ENCODE data around the gene ZHX3. TPM values are rescaled to one million over a fixed set of nuclear protein-coding genes. Genes with fewer than 3 reads are reported as not detected.

Gene ZHX3
- polyA plus RNA-seq, 3 donors, result 0.58 to 3.2 (median 1.1) TPM

DNA sequence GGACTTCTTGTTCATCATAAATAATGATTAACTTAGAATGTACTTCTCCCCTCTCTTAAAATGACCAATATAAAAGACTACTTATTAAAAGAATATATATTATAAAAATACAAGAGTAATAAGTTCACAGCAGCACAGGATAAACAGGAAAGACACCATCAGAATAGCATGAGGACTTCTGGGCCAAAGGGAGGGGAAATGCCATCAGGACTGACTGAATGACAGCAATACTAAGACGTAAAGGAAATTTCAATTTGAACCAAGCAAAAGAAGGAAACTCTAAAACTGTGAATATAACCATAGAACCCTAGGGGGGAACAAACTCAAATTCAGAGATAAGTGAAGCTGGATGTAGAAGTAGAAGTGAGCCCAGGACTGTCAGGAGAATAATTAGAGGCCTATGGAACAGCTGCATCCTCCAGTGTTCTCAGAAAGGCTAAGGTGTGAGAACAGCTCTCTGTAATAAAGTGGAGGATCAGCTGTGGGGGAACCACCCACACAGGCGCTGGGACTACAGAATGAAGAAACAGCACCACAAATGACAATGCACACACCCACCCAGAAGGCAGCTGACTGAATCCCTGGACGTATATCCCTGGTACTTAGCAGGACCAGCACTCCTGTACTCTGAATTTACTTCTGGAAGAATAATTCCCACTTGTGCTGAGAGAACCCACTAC lies 37.8 kb downstream of the ZHX3 start:
- no peaks in the 10 kb centered on the region for H3K79me2 ChIP-seq (ENCODE audit: insufficient read depth, low read length)
- H3K27me3 ChIP-seq (ENCODE audit: control insufficient read depth in 2 of 2, insufficient read depth in 2 of 2, low read length in 2 of 2), result no peaks in the 10 kb centered on the region
- H3K9ac ChIP-seq (ENCODE audit: insufficient read depth, low read length, poor library complexity, severe bottlenecking), result no peak overlapping the region
- H4K20me1 ChIP-seq (ENCODE audit: insufficient read depth, low read length), result no peaks in the 10 kb centered on the region
- no peaks in the 10 kb centered on the region for H3K4me1 ChIP-seq (ENCODE audit: control insufficient read depth in 1 of 2, insufficient read depth in 2 of 2, low read length in 2 of 2)
- intact Hi-C loops (cut with micrococcal nuclease), result no loop called here
- H3K4me3 ChIP-seq (replicated peaks in 1 of 3; ENCODE audit: low read depth in 2 of 3, low read length in 3 of 3), result no peak overlapping the region
- 71% methylated on average over 1 of the region's 3 CpGs for WGBS (ENCODE audit: insufficient coverage)
- Mint-ChIP-seq H3K9me3 (peaks cover 0 to 4% (median under 1%) of the 10 kb centered on the region in 7 donors), H3K27me3 (ENCODE audit: low read depth in 3 of 3) (peaks cover 0 to 5% (median 3%) of the 10 kb centered on the region in 3 donors), H3K27ac (no peak overlapping the region), H3K36me3 (peaks cover 0 to 2% of the 10 kb centered on the region in 2 donors), H3K4me1 (peaks cover 10% of the 10 kb centered on the region), H3K4me3 (no peak overlapping the region)
- no peak overlapping the region for H3K4me2 ChIP-seq (replicated peaks; ENCODE audit: extremely low read depth, low read length, poor library complexity, severe bottlenecking)
- H3K27ac ChIP-seq (ENCODE audit: low read depth in 1 of 2, low read length in 2 of 2), result no peak overlapping the region
- H2AFZ ChIP-seq (ENCODE audit: insufficient read depth, low read depth, low read length, poor library complexity, severe bottlenecking), result no peak overlapping the region
- H3K36me3 ChIP-seq (replicated peaks in 1 of 2; ENCODE audit: control insufficient read depth in 1 of 2, insufficient read depth in 2 of 2, low read length in 2 of 2), result no peaks in the 10 kb centered on the region
- DNase-seq, result no peak
- no peaks in the 10 kb centered on the region for H3K9me3 ChIP-seq (replicated peaks in 1 of 2; ENCODE audit: control insufficient read depth in 1 of 2, insufficient read depth in 1 of 2, low read length in 2 of 2)
- TF ChIP-seq, protein P1, sequence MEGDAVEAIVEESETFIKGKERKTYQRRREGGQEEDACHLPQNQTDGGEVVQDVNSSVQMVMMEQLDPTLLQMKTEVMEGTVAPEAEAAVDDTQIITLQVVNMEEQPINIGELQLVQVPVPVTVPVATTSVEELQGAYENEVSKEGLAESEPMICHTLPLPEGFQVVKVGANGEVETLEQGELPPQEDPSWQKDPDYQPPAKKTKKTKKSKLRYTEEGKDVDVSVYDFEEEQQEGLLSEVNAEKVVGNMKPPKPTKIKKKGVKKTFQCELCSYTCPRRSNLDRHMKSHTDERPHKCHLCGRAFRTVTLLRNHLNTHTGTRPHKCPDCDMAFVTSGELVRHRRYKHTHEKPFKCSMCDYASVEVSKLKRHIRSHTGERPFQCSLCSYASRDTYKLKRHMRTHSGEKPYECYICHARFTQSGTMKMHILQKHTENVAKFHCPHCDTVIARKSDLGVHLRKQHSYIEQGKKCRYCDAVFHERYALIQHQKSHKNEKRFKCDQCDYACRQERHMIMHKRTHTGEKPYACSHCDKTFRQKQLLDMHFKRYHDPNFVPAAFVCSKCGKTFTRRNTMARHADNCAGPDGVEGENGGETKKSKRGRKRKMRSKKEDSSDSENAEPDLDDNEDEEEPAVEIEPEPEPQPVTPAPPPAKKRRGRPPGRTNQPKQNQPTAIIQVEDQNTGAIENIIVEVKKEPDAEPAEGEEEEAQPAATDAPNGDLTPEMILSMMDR (IDR thresholded peaks at IDR 0.05), result no peak

DNA sequence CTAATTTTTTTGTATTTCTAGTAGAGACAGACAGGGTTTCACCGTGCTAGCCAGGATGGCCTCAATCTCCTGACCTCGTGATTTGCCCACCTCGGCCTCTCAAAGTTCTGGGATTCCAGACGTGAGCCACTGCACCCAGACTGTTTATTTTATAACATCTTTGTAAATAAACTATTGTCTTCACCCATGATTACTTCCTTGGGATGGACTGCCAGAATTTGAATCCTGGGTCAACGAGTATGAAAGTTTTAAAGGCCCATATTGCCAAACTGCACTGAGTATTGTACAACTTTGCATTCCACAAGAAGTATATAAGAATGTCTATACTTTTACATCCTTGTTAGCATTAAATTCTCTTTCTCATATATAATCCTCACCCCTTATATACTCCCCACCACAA lies 38.6 kb downstream of the ZHX3 start:
- H3K4me1 Mint-ChIP-seq, result peaks cover 8% of the 10 kb centered on the region
- peaks cover 0 to 3% (median 3%) of the 10 kb centered on the region in 3 donors for H3K27me3 Mint-ChIP-seq (ENCODE audit: low read depth in 3 of 3)
- no peak overlapping the region for H3K9ac ChIP-seq (ENCODE audit: insufficient read depth, low read length, poor library complexity, severe bottlenecking)
- H3K4me3 Mint-ChIP-seq, result no peak overlapping the region
- H3K36me3 ChIP-seq (replicated peaks in 1 of 2; ENCODE audit: control insufficient read depth in 1 of 2, insufficient read depth in 2 of 2, low read length in 2 of 2), result no peaks in the 10 kb centered on the region
- DNase-seq, result no peak
- H3K4me3 ChIP-seq (replicated peaks in 1 of 3; ENCODE audit: low read depth in 2 of 3, low read length in 3 of 3), result no peak overlapping the region
- no peak overlapping the region for H3K27ac ChIP-seq (ENCODE audit: low read depth in 1 of 2, low read length in 2 of 2)
- TF ChIP-seq, protein P1 (IDR thresholded peaks at IDR 0.05), result no peak
- H3K4me1 ChIP-seq (ENCODE audit: control insufficient read depth in 1 of 2, insufficient read depth in 2 of 2, low read length in 2 of 2), result no peaks in the 10 kb centered on the region
- no peaks in the 10 kb centered on the region for H3K79me2 ChIP-seq (ENCODE audit: insufficient read depth, low read length)
- no peaks in the 10 kb centered on the region for H3K27me3 ChIP-seq (ENCODE audit: control insufficient read depth in 2 of 2, insufficient read depth in 2 of 2, low read length in 2 of 2)
- H3K27ac Mint-ChIP-seq, result peak overlapping the region in 1 of 7 donors; percentile 3
- H3K36me3 Mint-ChIP-seq, result peaks cover 0 to 3% of the 10 kb centered on the region in 2 donors
- WGBS (ENCODE audit: insufficient coverage), result 100% methylated on average over 3 of the region's 5 CpGs
- no peak overlapping the region for H3K4me2 ChIP-seq (replicated peaks; ENCODE audit: extremely low read depth, low read length, poor library complexity, severe bottlenecking)
- no peak overlapping the region for H2AFZ ChIP-seq (ENCODE audit: insufficient read depth, low read depth, low read length, poor library complexity, severe bottlenecking)
- no peaks in the 10 kb centered on the region for H3K9me3 ChIP-seq (replicated peaks in 1 of 2; ENCODE audit: control insufficient read depth in 1 of 2, insufficient read depth in 1 of 2, low read length in 2 of 2)
- H3K9me3 Mint-ChIP-seq, result no peaks in the 10 kb centered on the region
- intact Hi-C loops (cut with micrococcal nuclease), result no loop called here
- no peaks in the 10 kb centered on the region for H4K20me1 ChIP-seq (ENCODE audit: insufficient read depth, low read length)

Measured in CD14-positive monocyte (primary cell).